OCI-M2 (cell line): ENCODE data around the gene LY6G6F.

Source experiments
- DNase-seq: peaks from one replicate; lab custom pipeline; 2025; ENCODE audit not compliant: unreplicated experiment; lab: John Stamatoyannopoulos, UW

The LY6G6F gene

DNA sequence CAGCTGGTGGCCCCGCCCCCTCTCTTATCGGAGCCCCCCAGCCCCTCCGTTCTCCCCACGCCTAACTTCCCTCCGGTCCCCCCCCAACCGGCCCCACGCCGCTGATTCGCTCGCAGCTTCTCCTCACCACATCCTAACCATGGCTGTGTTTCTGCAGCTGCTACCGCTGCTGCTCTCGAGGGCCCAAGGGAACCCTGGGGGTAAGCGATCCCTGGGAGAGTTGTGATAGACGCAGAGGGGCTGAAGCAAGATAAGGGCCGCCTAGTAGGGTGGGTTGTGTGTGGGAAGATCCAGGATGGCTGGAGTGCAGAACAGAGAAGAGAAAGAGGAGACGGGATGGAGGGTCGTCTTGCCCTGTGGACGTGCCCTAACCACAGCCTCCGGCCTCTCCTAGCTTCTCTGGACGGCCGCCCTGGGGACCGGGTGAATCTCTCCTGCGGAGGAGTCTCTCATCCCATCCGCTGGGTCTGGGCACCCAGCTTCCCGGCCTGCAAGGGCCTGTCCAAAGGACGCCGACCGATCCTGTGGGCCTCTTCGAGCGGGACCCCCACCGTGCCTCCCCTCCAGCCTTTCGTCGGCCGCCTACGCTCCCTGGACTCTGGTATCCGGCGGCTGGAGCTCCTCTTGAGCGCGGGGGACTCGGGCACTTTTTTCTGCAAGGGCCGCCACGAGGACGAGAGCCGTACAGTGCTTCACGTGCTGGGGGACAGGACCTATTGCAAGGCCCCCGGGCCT lies 16.7 kb downstream of the LY6G6F start, which contains the start of gene MPIG6B:
Gene MPIG6B, plus strand, starts transcription at position 129 of the 735 bp plus-strand sequence. Its CDS starts 11 bp downstream, at position 140.
- peak; percentile 78 for DNase-seq

- no peak for DNase-seq
These were observed 17.5 kb downstream of the LY6G6F start for GRCh38 chr6:31723980-31724691.

GRCh38 chr6:31725502-31726350 lies 19.1 kb downstream of the LY6G6F start:
- no peak for DNase-seq

- DNase-seq = no peak
These were observed 20.5 kb downstream of the LY6G6F start for GRCh38 chr6:31727034-31727716.

GRCh38 chr6:31727717-31728671 lies 21.3 kb downstream of the LY6G6F start:
- no peak for DNase-seq

DNA sequence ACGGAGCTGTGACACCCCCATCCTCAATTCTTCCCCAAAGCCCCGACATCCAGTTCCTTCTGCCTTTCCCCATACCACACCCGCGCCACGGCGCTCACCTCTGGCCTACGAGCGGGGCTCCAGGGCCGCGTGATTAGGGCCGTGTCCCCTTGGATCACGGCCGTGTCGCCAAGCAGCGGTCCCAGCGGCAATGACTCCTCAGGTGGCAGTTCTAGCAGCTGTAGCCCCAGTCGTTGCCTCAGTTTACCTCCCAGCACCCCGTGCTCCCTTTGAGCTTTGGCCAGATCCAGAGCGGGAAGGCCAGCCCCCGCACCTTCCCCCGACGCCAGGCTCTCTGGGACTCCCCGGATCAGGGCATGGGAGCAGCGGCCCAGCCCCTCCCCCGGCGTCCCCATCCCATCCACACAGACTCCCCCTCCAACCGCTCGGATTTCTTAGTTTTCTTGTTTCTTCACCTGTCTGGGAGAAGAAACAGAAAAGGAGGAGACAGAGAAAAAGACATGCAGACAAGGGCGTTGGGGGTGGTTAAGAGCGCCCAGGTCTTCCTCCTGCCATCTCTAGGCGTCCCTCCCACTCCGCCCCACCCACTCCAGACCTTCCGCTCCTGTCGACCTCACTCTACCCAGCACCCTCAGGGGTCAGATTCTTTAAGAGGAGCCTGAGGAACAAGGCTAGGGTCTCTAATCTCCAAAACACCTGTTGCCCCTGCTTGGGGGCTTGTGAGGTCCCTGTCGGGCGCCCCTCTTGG lies 22.3 kb downstream of the LY6G6F start, which contains the start of gene DDAH2:
Gene DDAH2, minus strand, starts transcription at position 533 of the 748 bp plus-strand sequence. Its CDS starts 138 bp downstream, at position 395.
- DNase-seq = peak; percentile 94

GRCh38 chr6:31729515-31729978 lies 22.9 kb downstream of the LY6G6F start:
- peak; percentile 94 for DNase-seq

- DNase-seq = peak; percentile 95
These were observed 23.4 kb downstream of the LY6G6F start for GRCh38 chr6:31729979-31730630.

GRCh38 chr6:31730631-31731086 lies 24.0 kb downstream of the LY6G6F start:
- DNase-seq = no peak

DNA sequence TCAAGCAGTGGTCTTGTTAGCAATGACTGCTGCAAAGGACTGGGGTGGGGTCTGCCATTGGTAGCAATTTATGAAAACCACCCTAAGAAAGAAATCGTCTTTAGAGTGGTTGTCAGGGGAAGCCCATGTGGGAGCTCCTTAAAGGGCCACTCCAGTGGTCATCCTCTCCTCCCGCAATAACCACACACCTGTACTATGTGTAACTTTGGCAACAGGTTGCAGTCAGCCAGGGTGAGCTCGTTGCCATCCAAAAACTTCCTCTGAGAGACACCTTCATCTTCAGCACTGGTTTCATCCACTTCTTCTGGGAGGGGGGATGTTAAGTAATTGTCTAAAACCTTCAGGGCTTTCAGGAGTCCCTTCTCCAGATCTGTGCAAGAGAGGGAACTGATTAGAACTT lies 25.4 kb downstream of the LY6G6F start:
- DNase-seq = no peak

GRCh38 chr6:31733734-31734133 lies 27.1 kb downstream of the LY6G6F start:
- no peak for DNase-seq

DNA sequence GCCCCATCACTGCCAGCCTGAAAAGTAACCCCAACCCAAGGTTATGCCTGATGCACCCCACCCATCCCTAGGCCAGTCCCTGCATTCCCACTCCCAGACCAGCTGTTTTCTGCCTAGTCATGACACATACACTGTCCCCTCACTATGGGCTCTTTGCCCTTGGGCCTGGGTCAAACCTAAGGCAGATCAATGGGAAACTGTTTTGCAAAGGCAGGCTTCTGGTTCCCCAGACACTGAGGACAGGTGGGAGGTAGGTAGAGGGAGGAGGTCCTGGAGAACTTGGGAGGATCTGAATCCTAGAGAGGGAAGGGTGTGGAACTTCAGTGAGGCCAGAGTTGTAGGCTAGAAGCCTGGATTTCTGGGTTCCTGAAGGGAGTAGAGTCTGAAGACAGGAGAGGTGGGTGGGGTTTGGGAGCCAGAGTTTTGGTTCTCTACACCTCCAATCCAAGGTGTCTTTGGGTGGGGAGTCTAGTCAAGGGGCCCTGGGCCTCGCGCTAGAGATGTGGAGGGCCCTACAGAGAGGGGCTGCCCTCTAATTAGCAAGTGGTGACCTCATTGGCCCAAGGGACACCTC lies 27.7 kb downstream of the LY6G6F start:
- no peak for DNase-seq

GRCh38 chr6:31734821-31735406 lies 28.2 kb downstream of the LY6G6F start:
- DNase-seq = no peak

- DNase-seq = peak; percentile 75
These were observed 29.5 kb downstream of the LY6G6F start, which contains the start of gene CLIC1 for GRCh38 chr6:31736021-31736767. Gene CLIC1 (minus strand): TSS chr6:31736530. CDS start chr6:31736300, 230 bp downstream.

GRCh38 chr6:31736768-31737314 lies 30.2 kb downstream of the LY6G6F start:
- no peak for DNase-seq

DNA sequence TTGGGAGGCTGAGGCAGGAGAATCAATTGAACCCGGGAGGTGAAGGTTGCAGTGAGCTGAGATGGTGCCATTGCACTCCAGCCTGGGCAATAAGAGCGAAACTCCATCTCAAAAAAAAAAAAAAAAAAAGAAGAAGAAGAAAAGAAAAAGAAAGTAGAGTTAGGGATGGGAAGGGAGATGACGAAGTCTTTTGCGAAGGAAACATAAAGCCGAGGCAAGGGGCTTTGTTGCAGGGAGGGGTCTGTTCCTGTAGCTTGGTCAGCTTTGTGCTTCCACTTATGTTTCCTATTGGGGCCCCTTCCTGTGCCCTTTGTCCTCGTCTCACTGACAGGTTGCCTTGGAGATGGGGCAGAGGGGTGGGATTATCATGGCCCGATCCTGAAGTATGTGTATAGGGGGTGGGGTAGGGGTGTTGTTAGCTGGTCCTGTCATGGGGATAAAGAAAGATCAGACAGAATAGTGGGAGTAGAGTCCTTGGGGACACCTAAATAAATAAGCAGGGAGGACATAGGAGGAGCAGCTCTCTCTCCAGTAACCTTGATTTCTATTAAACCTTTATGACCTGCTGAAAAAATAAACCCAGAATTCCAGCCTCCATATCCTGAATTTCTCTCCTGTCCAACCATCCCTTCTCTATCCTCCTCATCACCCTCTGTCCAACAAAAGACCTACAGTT lies 30.8 kb downstream of the LY6G6F start:
- DNase-seq = peak; percentile 57
